ENCODE results near the gene RASL12.
A peak's percentile ranks its signal among the peaks of the same experiment; 100 is the strongest.
"Not testable (repeated sequence)": the region's sequence is repeated elsewhere in the genome, so short reads cannot be mapped to it uniquely, and the experiment has no call there.

The RASL12 gene

DNA sequence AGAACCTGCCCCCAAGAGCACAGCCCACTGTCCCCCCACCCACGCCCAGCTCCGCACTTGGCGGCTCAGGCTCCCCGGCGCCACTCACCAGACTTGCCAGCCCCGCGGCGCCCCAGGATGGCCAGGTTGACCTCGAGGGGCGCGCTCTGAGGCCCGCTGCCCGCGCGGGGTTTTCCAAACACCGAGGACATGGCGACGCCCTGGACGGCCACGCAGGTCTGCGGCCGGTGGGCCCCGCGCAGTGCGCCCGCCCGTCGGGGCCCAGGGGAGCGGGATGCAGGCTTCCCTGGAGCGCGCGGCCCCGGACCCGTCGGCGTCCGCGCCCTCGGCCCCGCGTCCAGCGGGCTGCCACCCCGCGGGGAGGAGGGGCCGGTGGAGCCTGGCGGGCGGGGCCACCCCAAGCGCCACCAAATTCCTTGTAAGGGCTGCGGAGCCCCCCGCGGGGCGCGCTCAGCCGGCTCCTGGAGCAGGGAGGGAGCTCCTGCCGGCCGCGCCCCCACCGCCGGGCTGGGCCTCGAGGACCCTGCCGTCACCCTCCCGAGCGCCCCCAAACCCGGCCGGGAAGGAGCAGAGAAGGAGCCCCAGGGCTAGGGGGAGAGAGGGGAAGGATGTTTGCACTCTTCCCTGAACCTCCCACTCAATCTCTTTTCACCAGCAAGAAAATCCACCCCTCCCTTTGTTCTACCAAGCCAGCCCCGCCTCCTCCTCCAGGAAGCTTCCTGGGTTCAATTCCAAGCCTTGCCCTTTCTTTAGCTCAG is at the start of gene RASL12:
TSS of gene RASL12 (minus strand) at position 347 of the 758 bp plus-strand sequence. CDS start at position 191, 156 bp downstream.
- Histone ChIP-seq H3K36me3 (ENCODE audit: control insufficient read depth, insufficient read depth, low read length) (no peaks in the 10 kb centered on the region), H3K9ac (ENCODE audit: low read length) (peak within 1 kb of the TSS; percentile 83), H3K4me3 (ENCODE audit: low read length) (peak within 1 kb of the TSS; percentile 63), H3K27me3 (ENCODE audit: control insufficient read depth, insufficient read depth, low read length) (no peaks in the 10 kb centered on the region), H3K4me1 (ENCODE audit: control insufficient read depth, insufficient read depth, low read length) (peaks cover 43% of the 10 kb centered on the region), H3K27ac (ENCODE audit: low read depth, low read length) (peak within 1 kb of the TSS; percentile 92)

- Histone ChIP-seq H3K9ac (ENCODE audit: low read length) (no peak overlapping the region), H3K36me3 (ENCODE audit: control insufficient read depth, insufficient read depth, low read length) (peaks cover 25% of the 10 kb centered on the region), H3K4me1 (ENCODE audit: control insufficient read depth, insufficient read depth, low read length) (no peaks in the 10 kb centered on the region), H3K27me3 (ENCODE audit: control insufficient read depth, insufficient read depth, low read length) (no peaks in the 10 kb centered on the region), H3K4me3 (ENCODE audit: low read length) (no peak overlapping the region), H3K27ac (ENCODE audit: low read depth, low read length) (no peak overlapping the region)
Observed at GRCh38 chr15:65115542-65115941, 47.8 kb upstream of the RASL12 start.

DNA sequence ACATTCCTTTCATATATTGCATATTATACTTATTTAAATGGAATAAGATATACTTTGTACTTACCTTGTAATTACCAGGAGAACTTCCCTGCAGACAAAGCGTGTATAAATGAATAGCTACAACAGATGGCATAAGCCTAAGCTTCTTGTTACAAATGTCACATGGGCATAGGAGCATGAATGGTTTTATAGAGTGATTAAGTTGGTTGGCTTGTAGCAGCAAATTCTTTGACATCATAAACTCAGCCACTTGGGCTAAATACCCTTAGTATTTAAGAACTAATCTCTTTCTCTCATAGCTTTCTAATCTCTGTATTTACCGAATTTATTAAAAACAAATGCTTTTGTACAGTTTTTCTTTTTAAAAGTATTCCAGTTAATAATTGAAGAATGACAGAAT is 47.3 kb upstream of the RASL12 start, which contains the start of gene UBAP1L:
TSS of gene UBAP1L (minus strand) at position 115 of the 400 bp plus-strand sequence. CDS start 8,985 bp downstream, outside the sequence.
- Histone ChIP-seq H3K4me1 (ENCODE audit: control insufficient read depth, insufficient read depth, low read length) (no peaks in the 10 kb centered on the region), H3K36me3 (ENCODE audit: control insufficient read depth, insufficient read depth, low read length) (peaks cover 25% of the 10 kb centered on the region), H3K27me3 (ENCODE audit: control insufficient read depth, insufficient read depth, low read length) (no peaks in the 10 kb centered on the region), H3K9ac (ENCODE audit: low read length) (no peak within 1 kb of the TSS), H3K4me3 (ENCODE audit: low read length) (no peak within 1 kb of the TSS), H3K27ac (ENCODE audit: low read depth, low read length) (no peak within 1 kb of the TSS)

- no peaks in the 10 kb centered on the region for H3K27me3 ChIP-seq (ENCODE audit: control insufficient read depth, insufficient read depth, low read length)
- H3K4me3 ChIP-seq (ENCODE audit: low read length): no peak overlapping the region
- no peak overlapping the region for H3K9ac ChIP-seq (ENCODE audit: low read length)
- H3K4me1 ChIP-seq (ENCODE audit: control insufficient read depth, insufficient read depth, low read length): no peaks in the 10 kb centered on the region
- peaks cover 10% of the 10 kb centered on the region for H3K36me3 ChIP-seq (ENCODE audit: control insufficient read depth, insufficient read depth, low read length)
- H3K27ac ChIP-seq (ENCODE audit: low read depth, low read length): no peak overlapping the region
Observed at GRCh38 chr15:65110676-65111292, 43.0 kb upstream of the RASL12 start.

DNA sequence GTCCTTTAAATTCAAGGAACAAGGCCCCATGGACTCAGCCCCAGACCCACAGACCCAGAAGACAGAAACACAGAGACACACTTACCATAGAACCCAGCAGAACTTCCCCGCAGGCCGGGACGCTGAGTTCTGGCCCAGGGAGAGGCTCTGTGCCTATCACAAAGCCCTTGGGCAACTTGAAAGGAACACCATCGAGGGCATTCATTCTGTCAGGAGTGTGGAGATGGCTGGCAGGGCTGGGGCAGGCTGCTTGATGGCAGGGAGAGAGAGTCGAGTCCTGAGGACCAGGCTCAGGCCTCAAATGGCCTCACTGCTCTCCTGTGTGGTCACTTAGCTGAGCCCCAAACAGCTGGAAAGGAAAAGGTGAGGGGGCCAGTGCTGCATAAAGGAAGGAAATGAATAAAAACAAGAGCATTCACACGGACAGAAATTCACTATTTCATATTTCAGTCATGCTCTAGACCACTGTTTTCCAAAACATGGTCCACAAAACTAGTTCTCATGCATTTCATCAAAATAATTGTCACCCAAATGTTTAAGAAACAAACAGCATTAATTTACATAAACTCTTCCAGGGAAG is 38.3 kb upstream of the RASL12 start:
- no peaks in the 10 kb centered on the region for H3K4me1 ChIP-seq (ENCODE audit: control insufficient read depth, insufficient read depth, low read length)
- no peak overlapping the region for H3K9ac ChIP-seq (ENCODE audit: low read length)
- no peak overlapping the region for H3K4me3 ChIP-seq (ENCODE audit: low read length)
- no peaks in the 10 kb centered on the region for H3K36me3 ChIP-seq (ENCODE audit: control insufficient read depth, insufficient read depth, low read length)
- no peaks in the 10 kb centered on the region for H3K27me3 ChIP-seq (ENCODE audit: control insufficient read depth, insufficient read depth, low read length)
- no peak overlapping the region for H3K27ac ChIP-seq (ENCODE audit: low read depth, low read length)

- H3K9ac ChIP-seq (ENCODE audit: low read length): no peak overlapping the region
- no peak overlapping the region for H3K27ac ChIP-seq (ENCODE audit: low read depth, low read length)
- H3K27me3 ChIP-seq (ENCODE audit: control insufficient read depth, insufficient read depth, low read length): no peaks in the 10 kb centered on the region
- peaks cover 2% of the 10 kb centered on the region for H3K36me3 ChIP-seq (ENCODE audit: control insufficient read depth, insufficient read depth, low read length)
- H3K4me1 ChIP-seq (ENCODE audit: control insufficient read depth, insufficient read depth, low read length): no peaks in the 10 kb centered on the region
- H3K4me3 ChIP-seq (ENCODE audit: low read length): no peak overlapping the region
Observed at GRCh38 chr15:65105038-65105437, 37.2 kb upstream of the RASL12 start.

DNA sequence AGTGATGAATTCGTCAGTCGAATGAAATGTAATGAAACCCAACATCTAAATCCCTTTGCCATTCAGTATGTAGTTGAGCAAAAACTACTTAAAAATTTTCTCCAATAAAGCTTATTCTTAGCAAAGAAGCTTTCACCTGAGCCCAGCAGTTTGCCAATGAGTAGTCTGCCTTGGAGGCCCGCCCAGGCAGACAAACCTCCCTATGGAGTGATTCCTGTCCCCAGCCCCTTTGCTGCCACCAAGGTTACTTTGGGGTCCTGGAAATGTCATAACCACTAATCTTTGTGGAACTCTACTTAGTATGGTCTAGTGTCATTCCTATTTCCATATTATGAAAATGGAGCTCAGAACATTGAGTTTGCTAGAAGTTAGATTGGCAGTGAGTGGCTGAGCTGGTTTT is 35.1 kb upstream of the RASL12 start:
- no peak overlapping the region for H3K27ac ChIP-seq (ENCODE audit: low read depth, low read length)
- H3K27me3 ChIP-seq (ENCODE audit: control insufficient read depth, insufficient read depth, low read length): no peaks in the 10 kb centered on the region
- H3K9ac ChIP-seq (ENCODE audit: low read length): no peak overlapping the region
- H3K4me3 ChIP-seq (ENCODE audit: low read length): no peak overlapping the region
- no peaks in the 10 kb centered on the region for H3K4me1 ChIP-seq (ENCODE audit: control insufficient read depth, insufficient read depth, low read length)
- peaks cover 9% of the 10 kb centered on the region for H3K36me3 ChIP-seq (ENCODE audit: control insufficient read depth, insufficient read depth, low read length)

GRCh38 chr15:65101891-65102708 is 34.3 kb upstream of the RASL12 start:
- no peak overlapping the region for H3K4me3 ChIP-seq (ENCODE audit: low read length)
- H3K9ac ChIP-seq (ENCODE audit: low read length): no peak overlapping the region
- no peaks in the 10 kb centered on the region for H3K4me1 ChIP-seq (ENCODE audit: control insufficient read depth, insufficient read depth, low read length)
- peaks cover 9% of the 10 kb centered on the region for H3K36me3 ChIP-seq (ENCODE audit: control insufficient read depth, insufficient read depth, low read length)
- H3K27me3 ChIP-seq (ENCODE audit: control insufficient read depth, insufficient read depth, low read length): no peaks in the 10 kb centered on the region
- H3K27ac ChIP-seq (ENCODE audit: low read depth, low read length): no peak overlapping the region

GRCh38 chr15:65101411-65101890 is 33.7 kb upstream of the RASL12 start:
- Histone ChIP-seq H3K36me3 (ENCODE audit: control insufficient read depth, insufficient read depth, low read length) (peaks cover 9% of the 10 kb centered on the region), H3K9ac (ENCODE audit: low read length) (no peak overlapping the region), H3K27ac (ENCODE audit: low read depth, low read length) (no peak overlapping the region), H3K4me1 (ENCODE audit: control insufficient read depth, insufficient read depth, low read length) (no peaks in the 10 kb centered on the region), H3K27me3 (ENCODE audit: control insufficient read depth, insufficient read depth, low read length) (no peaks in the 10 kb centered on the region), H3K4me3 (ENCODE audit: low read length) (no peak overlapping the region)

GRCh38 chr15:65100442-65100841 is 32.7 kb upstream of the RASL12 start:
- H3K27ac ChIP-seq (ENCODE audit: low read depth, low read length): no peak overlapping the region

GRCh38 chr15:65099801-65100200 is 32.0 kb upstream of the RASL12 start:
- not testable (repeated sequence) for H3K9ac ChIP-seq (ENCODE audit: low read length); H3K36me3 ChIP-seq (ENCODE audit: control insufficient read depth, insufficient read depth, low read length); H3K4me3 ChIP-seq (ENCODE audit: low read length); H3K27ac ChIP-seq (ENCODE audit: low read depth, low read length); H3K27me3 ChIP-seq (ENCODE audit: control insufficient read depth, insufficient read depth, low read length)
- peaks cover 11% of the 10 kb centered on the region for H3K4me1 ChIP-seq (ENCODE audit: control insufficient read depth, insufficient read depth, low read length)

More at GRCh38 chr15:65100442-65100841, 32.7 kb upstream of the RASL12 start:
- Histone ChIP-seq H3K9ac (ENCODE audit: low read length) (no peak overlapping the region), H3K4me1 (ENCODE audit: control insufficient read depth, insufficient read depth, low read length) (peaks cover 4% of the 10 kb centered on the region), H3K27me3 (ENCODE audit: control insufficient read depth, insufficient read depth, low read length) (no peaks in the 10 kb centered on the region), H3K36me3 (ENCODE audit: control insufficient read depth, insufficient read depth, low read length) (peaks cover 9% of the 10 kb centered on the region), H3K4me3 (ENCODE audit: low read length) (no peak overlapping the region)

- no peak overlapping the region for H3K4me3 ChIP-seq (ENCODE audit: low read length)
- no peaks in the 10 kb centered on the region for H3K27me3 ChIP-seq (ENCODE audit: control insufficient read depth, insufficient read depth, low read length)
- peaks cover 15% of the 10 kb centered on the region for H3K4me1 ChIP-seq (ENCODE audit: control insufficient read depth, insufficient read depth, low read length)
- H3K36me3 ChIP-seq (ENCODE audit: control insufficient read depth, insufficient read depth, low read length): peaks cover 9% of the 10 kb centered on the region
- no peak overlapping the region for H3K9ac ChIP-seq (ENCODE audit: low read length)
- H3K27ac ChIP-seq (ENCODE audit: low read depth, low read length): no peak overlapping the region
Observed at GRCh38 chr15:65099336-65099735, 31.5 kb upstream of the RASL12 start.
